ENCODE data around the gene NUDT5.
A peak's percentile ranks its signal among the peaks of the same experiment; 100 is the strongest.
"Not testable (repeated sequence)": the region's sequence is repeated elsewhere in the genome, so short reads cannot be mapped to it uniquely, and the experiment has no call there.

NUDT5 gene

GRCh38 chr10:12195603-12196506 is at the start of gene NUDT5, which contains the start of gene CDC123:
Gene NUDT5, minus strand, starts transcription at chr10:12195891. Its CDS starts 9,600 bp downstream, at chr10:12186291.
Gene CDC123, plus strand, starts transcription at chr10:12196188. Its CDS starts 58 bp downstream, at chr10:12196246.
- peak; percentile 81 for DNase-seq (ENCODE audit: low read depth, low spot score)

- DNase-seq (ENCODE audit: low read depth, low spot score), result no peak
Observed at GRCh38 chr10:12243864-12244620, 48.4 kb upstream of the NUDT5 start.

- DNase-seq (ENCODE audit: low read depth, low spot score), result no peak
Observed at GRCh38 chr10:12241810-12242529, 46.3 kb upstream of the NUDT5 start.

GRCh38 chr10:12238821-12239220 is 43.1 kb upstream of the NUDT5 start:
- DNase-seq (ENCODE audit: low read depth, low spot score), result no peak

GRCh38 chr10:12237265-12238220 is 41.9 kb upstream of the NUDT5 start:
- DNase-seq (ENCODE audit: low read depth, low spot score), result no peak

GRCh38 chr10:12235796-12236195 is 40.1 kb upstream of the NUDT5 start:
- DNase-seq (ENCODE audit: low read depth, low spot score), result no peak

- no peak for DNase-seq (ENCODE audit: low read depth, low spot score)
Observed at GRCh38 chr10:12235116-12235694, 39.5 kb upstream of the NUDT5 start.

GRCh38 chr10:12234687-12235086 is 39.0 kb upstream of the NUDT5 start:
- not testable (repeated sequence) for DNase-seq (ENCODE audit: low read depth, low spot score)

GRCh38 chr10:12228851-12229250 is 33.2 kb upstream of the NUDT5 start:
- DNase-seq (ENCODE audit: low read depth, low spot score), result no peak

GRCh38 chr10:12226438-12226837 is 30.7 kb upstream of the NUDT5 start:
- not testable (repeated sequence) for DNase-seq (ENCODE audit: low read depth, low spot score)

- no peak for DNase-seq (ENCODE audit: low read depth, low spot score)
Observed at GRCh38 chr10:12225444-12225843, 29.8 kb upstream of the NUDT5 start.

GRCh38 chr10:12221323-12222298 is 25.9 kb upstream of the NUDT5 start:
- DNase-seq (ENCODE audit: low read depth, low spot score), result no peak

- DNase-seq (ENCODE audit: low read depth, low spot score), result no peak
Observed at GRCh38 chr10:12218991-12219390, 23.3 kb upstream of the NUDT5 start.

- DNase-seq (ENCODE audit: low read depth, low spot score), result no peak
Observed at GRCh38 chr10:12214763-12215218, 19.1 kb upstream of the NUDT5 start.

- no peak for DNase-seq (ENCODE audit: low read depth, low spot score)
Observed at GRCh38 chr10:12214093-12214492, 18.4 kb upstream of the NUDT5 start.

GRCh38 chr10:12213621-12214020 is 17.9 kb upstream of the NUDT5 start:
- no peak for DNase-seq (ENCODE audit: low read depth, low spot score)

GRCh38 chr10:12212454-12212853 is 16.8 kb upstream of the NUDT5 start:
- DNase-seq (ENCODE audit: low read depth, low spot score), result no peak

- DNase-seq (ENCODE audit: low read depth, low spot score), result no peak
Observed at GRCh38 chr10:12208460-12208859, 12.8 kb upstream of the NUDT5 start.

GRCh38 chr10:12207114-12207513 is 11.4 kb upstream of the NUDT5 start:
- no peak for DNase-seq (ENCODE audit: low read depth, low spot score)

Measured in brain pericyte (primary cell).